Measurements from ENCODE around the gene NUDT3. TPM values are rescaled to one million over a fixed set of nuclear protein-coding genes. Genes with fewer than 3 reads are reported as not detected.

NUDT3 gene
- total RNA-seq, 2 donors from 2014 or later = 22.8 to 24.7 TPM

DNA sequence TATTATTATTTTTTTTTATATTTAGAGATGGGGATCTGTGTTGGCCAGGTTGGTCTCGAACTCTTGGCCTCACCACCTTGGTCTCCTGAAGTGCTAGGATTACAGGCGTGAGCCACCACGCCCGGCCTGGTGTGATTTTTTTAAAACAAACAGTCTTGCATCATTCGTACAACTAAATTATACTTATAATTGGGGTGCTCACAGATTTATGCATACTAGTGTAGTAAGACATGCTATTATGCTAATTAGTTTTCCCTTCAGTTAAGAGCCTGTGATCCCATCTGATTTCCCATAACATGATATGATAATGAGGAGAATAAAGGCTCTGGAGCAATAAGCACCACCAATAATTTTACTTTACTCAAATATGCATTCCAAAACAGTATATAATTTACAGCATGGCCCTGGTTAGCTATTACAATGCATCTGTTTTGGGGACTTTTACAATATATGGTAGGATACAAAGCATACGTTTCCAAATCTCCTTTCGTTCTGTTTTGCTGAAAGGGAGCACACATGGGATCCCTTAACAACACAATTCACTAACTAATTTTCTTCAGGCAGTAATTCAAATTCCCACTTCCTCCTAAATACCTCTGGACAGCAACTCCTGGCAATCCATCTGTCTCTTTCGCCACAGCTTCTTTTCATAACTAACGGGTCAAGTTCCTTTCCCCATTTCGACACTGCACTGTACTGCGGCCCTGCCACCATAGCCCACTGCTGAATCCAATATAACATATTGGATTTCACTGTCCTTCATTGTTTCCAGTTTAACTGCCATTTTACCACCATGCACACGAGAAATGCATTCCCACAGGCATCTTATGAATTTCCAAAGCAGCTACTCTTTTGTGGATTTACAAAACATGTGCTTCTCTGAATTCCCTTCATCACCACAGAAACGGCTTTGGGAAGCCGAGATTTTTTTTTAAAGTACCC, 1.7 kb downstream of the NUDT3 start:
- Histone ChIP-seq H3K36me3 (ENCODE audit: control insufficient read depth, insufficient read depth, low read length) (no peaks in the 10 kb centered on the region), H3K9ac (ENCODE audit: extremely low read depth, low read length, poor library complexity, severe bottlenecking) (peak overlapping the region; percentile 65), H3K27me3 (ENCODE audit: control insufficient read depth, insufficient read depth, low read length, poor library complexity, severe bottlenecking) (no peaks in the 10 kb centered on the region), H3K4me1 (ENCODE audit: control insufficient read depth, insufficient read depth, low read length) (peaks cover 19% of the 10 kb centered on the region), H3K9me3 (ENCODE audit: control insufficient read depth, low read length) (no peaks in the 10 kb centered on the region), H3K4me3 (ENCODE audit: low read length) (peak overlapping the region; percentile 87), H3K27ac (ENCODE audit: low read depth, low read length) (peak overlapping the region; percentile 65)
- peaks cover 4% of the 10 kb centered on the region for H3K27me3 Mint-ChIP-seq (ENCODE audit: insufficient read depth)
- 40 to 41% methylated on average over 11 to 13 of the region's 14 CpGs for WGBS, 2 experiments (ENCODE audit: insufficient coverage in 1 of 2, insufficient read length in 1 of 2)
- no peaks in the 10 kb centered on the region for H3K36me3 Mint-ChIP-seq (ENCODE audit: low read depth)
- DNase-seq = no peak
- peaks cover 18% of the 10 kb centered on the region for H3K4me1 Mint-ChIP-seq
- no peak overlapping the region for H3K27ac Mint-ChIP-seq
- no peak overlapping the region for H3K4me3 Mint-ChIP-seq
- TF ChIP-seq, protein P1, sequence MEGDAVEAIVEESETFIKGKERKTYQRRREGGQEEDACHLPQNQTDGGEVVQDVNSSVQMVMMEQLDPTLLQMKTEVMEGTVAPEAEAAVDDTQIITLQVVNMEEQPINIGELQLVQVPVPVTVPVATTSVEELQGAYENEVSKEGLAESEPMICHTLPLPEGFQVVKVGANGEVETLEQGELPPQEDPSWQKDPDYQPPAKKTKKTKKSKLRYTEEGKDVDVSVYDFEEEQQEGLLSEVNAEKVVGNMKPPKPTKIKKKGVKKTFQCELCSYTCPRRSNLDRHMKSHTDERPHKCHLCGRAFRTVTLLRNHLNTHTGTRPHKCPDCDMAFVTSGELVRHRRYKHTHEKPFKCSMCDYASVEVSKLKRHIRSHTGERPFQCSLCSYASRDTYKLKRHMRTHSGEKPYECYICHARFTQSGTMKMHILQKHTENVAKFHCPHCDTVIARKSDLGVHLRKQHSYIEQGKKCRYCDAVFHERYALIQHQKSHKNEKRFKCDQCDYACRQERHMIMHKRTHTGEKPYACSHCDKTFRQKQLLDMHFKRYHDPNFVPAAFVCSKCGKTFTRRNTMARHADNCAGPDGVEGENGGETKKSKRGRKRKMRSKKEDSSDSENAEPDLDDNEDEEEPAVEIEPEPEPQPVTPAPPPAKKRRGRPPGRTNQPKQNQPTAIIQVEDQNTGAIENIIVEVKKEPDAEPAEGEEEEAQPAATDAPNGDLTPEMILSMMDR (conservative IDR thresholded peaks at IDR 0.05) = no peak
- H3K9me3 Mint-ChIP-seq = peaks cover 6% of the 10 kb centered on the region

DNA sequence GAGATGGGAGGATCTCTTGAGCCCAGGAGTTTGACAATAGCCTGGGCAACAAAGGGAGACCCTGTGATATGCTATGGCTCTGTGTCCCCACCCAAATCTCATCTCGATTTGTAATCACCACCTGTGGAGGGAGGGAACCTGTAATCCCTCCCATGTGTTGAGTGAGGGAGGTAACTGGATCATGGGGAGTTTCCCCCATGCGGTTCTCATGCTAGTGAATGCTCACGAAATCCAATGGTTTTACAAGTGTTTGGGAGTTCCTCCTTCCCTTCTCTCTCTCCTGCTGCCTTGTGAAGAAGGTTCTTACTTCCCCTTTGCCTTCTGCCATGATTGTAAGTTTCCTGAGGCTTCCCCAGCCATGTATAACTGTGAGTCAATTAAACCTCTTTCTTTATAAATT, 3.4 kb downstream of the NUDT3 start:
- H3K27ac Mint-ChIP-seq = no peak overlapping the region
- Histone ChIP-seq H3K27me3 (ENCODE audit: control insufficient read depth, insufficient read depth, low read length, poor library complexity, severe bottlenecking) (no peaks in the 10 kb centered on the region), H3K9ac (ENCODE audit: extremely low read depth, low read length, poor library complexity, severe bottlenecking) (no peak overlapping the region), H3K4me1 (ENCODE audit: control insufficient read depth, insufficient read depth, low read length) (peaks cover 19% of the 10 kb centered on the region), H3K36me3 (ENCODE audit: control insufficient read depth, insufficient read depth, low read length) (no peaks in the 10 kb centered on the region), H3K27ac (ENCODE audit: low read depth, low read length) (no peak overlapping the region), H3K4me3 (ENCODE audit: low read length) (no peak overlapping the region), H3K9me3 (ENCODE audit: control insufficient read depth, low read length) (no peaks in the 10 kb centered on the region)
- TF ChIP-seq, protein P1 (conservative IDR thresholded peaks at IDR 0.05) = no peak
- peaks cover 3% of the 10 kb centered on the region for H3K9me3 Mint-ChIP-seq
- H3K27me3 Mint-ChIP-seq (ENCODE audit: insufficient read depth) = peaks cover 4% of the 10 kb centered on the region
- no peak overlapping the region for H3K4me3 Mint-ChIP-seq
- H3K4me1 Mint-ChIP-seq = peaks cover 27% of the 10 kb centered on the region
- no peak for DNase-seq
- H3K36me3 Mint-ChIP-seq (ENCODE audit: low read depth) = no peaks in the 10 kb centered on the region
- WGBS, 2 experiments (ENCODE audit: insufficient coverage in 1 of 2, insufficient read length in 1 of 2) = 85 to 86% methylated on average over 3 of the region's 3 CpGs

DNA sequence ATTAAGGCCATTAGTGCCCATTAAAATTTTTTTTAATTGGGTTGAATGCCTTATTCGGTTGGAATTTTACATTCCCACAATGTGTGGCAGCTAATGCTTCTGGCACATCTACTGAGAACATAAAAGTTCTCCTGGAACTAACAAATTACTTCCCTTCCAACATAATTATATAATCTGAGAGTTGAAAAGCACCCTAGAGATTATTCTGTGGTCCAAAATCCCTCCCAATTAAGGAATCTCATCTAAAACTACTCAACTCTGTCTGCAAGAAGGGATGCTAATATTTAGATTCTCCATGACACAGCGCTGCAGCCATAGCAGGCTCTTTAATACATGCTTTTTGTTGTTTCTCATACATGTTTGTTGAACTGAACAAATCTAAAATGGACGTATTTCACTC, 4.0 kb downstream of the NUDT3 start:
- no peak overlapping the region for H3K27ac ChIP-seq (ENCODE audit: low read depth, low read length)
- no peak overlapping the region for H3K27ac Mint-ChIP-seq

More for the DNA sequence above, 4.0 kb downstream of the NUDT3 start:
- H3K4me3 Mint-ChIP-seq = no peak overlapping the region
- no peaks in the 10 kb centered on the region for H3K27me3 ChIP-seq (ENCODE audit: control insufficient read depth, insufficient read depth, low read length, poor library complexity, severe bottlenecking)
- H3K9ac ChIP-seq (ENCODE audit: extremely low read depth, low read length, poor library complexity, severe bottlenecking) = no peak overlapping the region
- H3K4me1 Mint-ChIP-seq = peaks cover 32% of the 10 kb centered on the region
- 98 to 100% methylated on average over 2 to 3 of the region's 3 CpGs for whole genome bisulfite sequencing, 2 experiments (ENCODE audit: insufficient coverage in 1 of 2, insufficient read length in 1 of 2)
- TF ChIP-seq, protein P1 (conservative IDR thresholded peaks at IDR 0.05) = no peak
- no peak for DNase-seq
- H3K4me3 ChIP-seq (ENCODE audit: low read length) = no peak overlapping the region
- peaks cover 19% of the 10 kb centered on the region for H3K4me1 ChIP-seq (ENCODE audit: control insufficient read depth, insufficient read depth, low read length)
- H3K36me3 ChIP-seq (ENCODE audit: control insufficient read depth, insufficient read depth, low read length) = no peaks in the 10 kb centered on the region
- H3K36me3 Mint-ChIP-seq (ENCODE audit: low read depth) = peaks cover 2% of the 10 kb centered on the region
- peaks cover 3% of the 10 kb centered on the region for H3K9me3 Mint-ChIP-seq
- no peaks in the 10 kb centered on the region for H3K9me3 ChIP-seq (ENCODE audit: control insufficient read depth, low read length)
- H3K27me3 Mint-ChIP-seq (ENCODE audit: insufficient read depth) = no peaks in the 10 kb centered on the region
